Measurements from ENCODE around the gene SNX3.

SNX3 gene

GRCh38 chr6:108179741-108180140 lies 81.1 kb downstream of the SNX3 start:
- no peak for TF ChIP-seq CTCF (IDR thresholded peaks at IDR 0.05; ENCODE audit: insufficient read depth, missing control alignments)
- DNase-seq (ENCODE audit: insufficient read length, low spot score) = no peak
- no peak for FAIRE-seq

GRCh38 chr6:108176281-108177089 lies 84.4 kb downstream of the SNX3 start:
- FAIRE-seq (no peak), DNase-seq (ENCODE audit: insufficient read length, low spot score) (no peak)
- TF ChIP-seq CTCF (IDR thresholded peaks at IDR 0.05; ENCODE audit: insufficient read depth, missing control alignments) = no peak

- peak; percentile 17 for TF ChIP-seq CTCF (IDR thresholded peaks at IDR 0.05; ENCODE audit: insufficient read depth, missing control alignments)
- FAIRE-seq (no peak), DNase-seq (ENCODE audit: insufficient read length, low spot score) (no peak)
Observed at GRCh38 chr6:108175592-108176279, 85.1 kb downstream of the SNX3 start.

GRCh38 chr6:108175176-108175591 lies 85.7 kb downstream of the SNX3 start:
- FAIRE-seq (no peak), DNase-seq (ENCODE audit: insufficient read length, low spot score) (no peak)
- no peak for TF ChIP-seq CTCF (IDR thresholded peaks at IDR 0.05; ENCODE audit: insufficient read depth, missing control alignments)

GRCh38 chr6:108174371-108175175 lies 86.3 kb downstream of the SNX3 start:
- DNase-seq (ENCODE audit: insufficient read length, low spot score) (no peak), FAIRE-seq (no peak)
- no peak for TF ChIP-seq CTCF (IDR thresholded peaks at IDR 0.05; ENCODE audit: insufficient read depth, missing control alignments)

GRCh38 chr6:108171918-108172516 lies 88.8 kb downstream of the SNX3 start:
- TF ChIP-seq CTCF (IDR thresholded peaks at IDR 0.05; ENCODE audit: insufficient read depth, missing control alignments) = no peak
- DNase-seq (ENCODE audit: insufficient read length, low spot score) = no peak
- FAIRE-seq = no peak

All from D721Med (cell line).